HG02943 (cell line): ENCODE results near the gene PRR33.
A peak's percentile ranks its signal among the peaks of the same experiment; 100 is the strongest.

Experiments used
- ATAC-seq: cut with Tn5 transposase; IDR thresholded peaks from one replicate; pipeline ENCODE4 v1.9.1; 2021; ENCODE audit warnings: mild to moderate bottlenecking, low read depth, moderate library complexity; ENCODE audit not compliant: unreplicated experiment

The PRR33 gene

DNA sequence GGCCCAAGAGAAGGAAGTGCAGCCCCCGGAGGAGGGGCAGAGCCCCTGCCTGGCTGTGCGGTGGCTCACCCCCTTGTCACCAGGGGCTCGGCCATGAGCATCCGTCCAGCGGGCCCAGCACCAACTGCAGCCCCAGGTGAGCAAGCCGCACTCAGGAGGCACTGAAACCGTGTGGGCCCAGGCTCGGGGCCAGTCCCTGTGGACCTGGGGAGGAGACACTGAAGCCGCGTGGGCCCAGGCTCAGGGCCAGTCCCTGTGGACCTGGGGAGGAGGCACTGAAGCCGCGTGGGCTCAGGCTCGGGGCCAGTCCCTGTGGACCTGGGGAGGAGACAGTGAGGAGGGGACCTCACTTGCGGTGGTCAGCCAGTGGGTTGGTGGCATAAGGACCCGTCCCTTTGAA is 24.9 kb downstream of the PRR33 start:
- no peak for ATAC-seq

DNA sequence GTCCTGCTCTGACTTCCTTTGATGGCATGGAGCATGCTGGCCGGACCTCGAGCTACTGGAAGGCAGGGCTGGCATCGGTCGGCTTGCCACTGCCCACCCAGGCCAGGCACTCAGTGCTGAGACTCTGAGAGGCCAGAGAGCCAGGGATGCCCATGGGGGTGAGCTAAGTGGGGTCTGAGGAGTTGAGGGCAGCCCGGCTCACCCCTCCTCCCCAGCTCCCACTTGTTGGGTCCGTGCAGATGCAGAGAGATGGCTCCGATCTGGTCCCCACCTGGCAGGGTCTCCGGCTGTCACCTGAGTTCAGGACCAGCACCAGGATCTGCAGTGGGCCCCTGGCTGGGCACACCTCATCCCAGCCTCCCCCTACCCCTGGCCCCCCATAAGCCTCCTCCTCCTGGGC is 25.5 kb downstream of the PRR33 start:
- no peak for ATAC-seq

- ATAC-seq: no peak
Measured at GRCh38 chr11:1864831-1865665, 26.6 kb downstream of the PRR33 start.

DNA sequence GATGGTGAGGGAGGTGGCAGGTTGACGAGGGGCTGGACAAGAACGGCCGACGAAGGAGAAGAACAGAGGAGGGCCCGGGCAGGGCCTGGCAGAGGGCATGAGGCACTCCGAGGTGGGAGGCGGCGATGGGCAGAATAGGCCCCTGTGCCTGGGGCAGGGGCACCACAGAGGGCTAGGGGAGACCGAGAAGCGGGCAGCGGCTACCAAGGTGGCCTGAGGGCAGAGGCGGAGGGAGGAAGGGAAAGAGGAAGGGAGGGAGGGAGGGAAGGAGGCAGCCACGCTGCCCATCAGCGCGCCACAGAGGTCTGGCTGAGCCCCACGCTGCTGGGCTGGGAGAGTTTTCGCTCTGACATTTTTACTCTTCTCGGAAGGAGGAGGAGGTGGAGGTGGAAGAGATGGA is 27.5 kb downstream of the PRR33 start:
- ATAC-seq: no peak

- no peak for ATAC-seq
Measured at GRCh38 chr11:1863352-1864216, 28.1 kb downstream of the PRR33 start.

DNA sequence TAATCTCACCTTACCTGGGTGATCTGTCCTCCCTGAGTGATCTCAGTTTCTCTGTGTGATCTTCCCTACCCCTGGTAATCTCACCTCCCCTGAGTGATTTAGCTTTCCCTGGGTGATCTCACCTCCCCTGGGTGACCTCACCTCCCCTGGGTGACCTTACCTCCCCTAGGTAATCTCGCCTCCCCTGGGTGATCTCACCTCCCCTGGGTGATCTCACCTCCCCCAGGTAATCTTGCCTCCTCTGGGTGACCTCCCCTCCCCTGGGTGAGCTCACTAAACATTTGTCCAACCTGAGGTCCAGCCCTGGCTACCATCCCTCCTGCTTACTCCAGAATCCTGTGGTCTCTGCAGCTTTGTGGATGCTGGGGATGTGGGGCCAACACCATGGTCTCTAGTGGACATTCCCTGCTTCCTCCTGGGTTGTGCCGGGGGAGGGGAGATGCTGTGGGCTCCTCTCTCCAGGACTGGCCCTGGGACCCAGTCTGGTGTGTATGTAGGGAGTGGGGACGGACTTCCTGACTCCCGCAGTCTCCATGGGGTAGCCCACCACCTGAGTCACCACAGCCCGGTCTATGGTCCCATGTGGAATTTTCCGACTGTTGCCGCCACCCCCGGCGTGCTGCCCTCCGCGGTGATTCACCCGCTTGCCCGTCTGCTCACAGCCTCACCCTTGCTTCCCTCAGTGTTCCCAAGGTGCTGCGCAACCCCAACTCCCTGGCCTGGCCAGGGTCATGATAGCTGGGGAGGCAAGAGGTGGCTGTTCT is 28.9 kb downstream of the PRR33 start:
- ATAC-seq: no peak

GRCh38 chr11:1861435-1862411 is 30.0 kb downstream of the PRR33 start:
- ATAC-seq: no peak

DNA sequence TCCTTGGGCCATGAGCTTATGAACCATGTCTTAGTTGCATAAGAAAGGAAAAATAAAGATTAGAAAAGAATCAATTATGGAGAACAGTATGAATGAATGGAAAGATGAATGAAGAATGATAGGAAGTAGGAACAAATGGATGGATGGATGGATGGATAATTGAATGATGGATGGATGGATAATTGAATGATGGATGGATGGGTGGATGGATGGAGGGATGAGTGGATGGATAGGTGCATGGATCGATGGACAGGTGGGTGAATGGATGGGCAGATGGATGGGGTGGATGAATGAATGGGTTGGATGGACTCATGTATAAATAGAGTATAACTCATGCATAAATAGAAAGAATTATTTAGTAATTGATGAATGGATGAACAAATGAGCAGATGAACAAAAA is 31.6 kb downstream of the PRR33 start:
- no peak for ATAC-seq

- no peak for ATAC-seq
Measured at GRCh38 chr11:1859004-1859403, 32.7 kb downstream of the PRR33 start.

- ATAC-seq: no peak
Measured at GRCh38 chr11:1858576-1858975, 33.1 kb downstream of the PRR33 start.

DNA sequence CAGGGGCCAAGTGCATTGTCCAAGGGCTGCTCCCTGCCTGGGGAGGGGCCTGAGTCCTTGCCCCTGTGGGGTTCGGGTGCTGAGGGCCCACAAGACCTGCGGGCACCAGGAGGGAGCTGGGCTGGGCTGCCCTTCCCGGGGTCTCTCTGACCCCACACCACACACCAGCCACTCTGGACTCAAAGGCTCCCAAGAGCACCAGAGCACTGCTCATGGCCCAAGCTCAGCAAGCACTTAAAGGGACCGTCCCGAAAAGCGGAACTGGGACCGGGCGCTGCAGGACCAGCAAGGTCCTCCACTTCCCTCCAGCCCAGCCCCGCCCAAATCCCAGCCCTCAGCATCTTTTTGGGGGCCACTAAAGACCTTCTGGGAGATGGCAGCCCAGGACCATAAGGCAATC is 33.5 kb downstream of the PRR33 start:
- ATAC-seq: no peak

- ATAC-seq: no peak
Measured at GRCh38 chr11:1857064-1857463, 34.6 kb downstream of the PRR33 start.

DNA sequence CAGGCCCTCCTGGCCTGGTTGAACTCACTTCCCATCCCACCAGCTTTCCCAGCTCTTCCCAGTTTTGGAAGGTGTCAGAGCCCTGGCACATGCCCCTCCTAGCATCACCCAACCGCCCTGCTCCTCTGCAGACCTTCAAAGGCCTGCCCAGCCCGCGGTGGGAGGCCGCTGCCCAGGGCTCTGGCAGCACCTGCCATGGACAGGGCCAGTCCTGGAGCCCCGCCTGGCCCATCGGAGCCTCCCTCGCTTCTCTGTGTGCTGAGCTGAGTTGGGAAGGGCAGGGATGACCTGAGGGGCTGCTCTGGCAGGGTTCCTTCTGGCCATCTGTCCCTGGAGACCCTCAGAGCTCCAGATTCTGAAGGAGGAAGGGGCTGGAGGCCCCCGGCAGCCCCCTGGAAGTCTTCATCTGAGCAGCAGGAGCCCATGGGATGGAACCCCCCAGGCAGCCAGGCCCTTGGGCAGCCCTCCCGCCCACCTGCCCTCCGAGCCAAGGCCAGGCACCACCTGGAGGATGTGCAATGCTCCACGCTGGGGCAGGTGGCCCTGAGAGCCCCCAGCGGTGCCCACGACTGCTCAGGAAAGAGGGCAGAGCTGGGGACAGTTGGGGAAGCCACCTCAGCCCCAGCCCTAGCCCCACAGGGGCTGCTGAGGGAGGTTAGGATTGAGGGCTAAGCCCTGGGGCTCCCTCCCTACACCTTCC is 35.2 kb downstream of the PRR33 start:
- no peak for ATAC-seq

- no peak for ATAC-seq
Measured at GRCh38 chr11:1855886-1856265, 35.8 kb downstream of the PRR33 start.

- peak; percentile 25 for ATAC-seq
Measured at GRCh38 chr11:1854949-1855885, 36.5 kb downstream of the PRR33 start.

- ATAC-seq: peak; percentile 25
Measured at GRCh38 chr11:1854132-1854948, 37.4 kb downstream of the PRR33 start.

DNA sequence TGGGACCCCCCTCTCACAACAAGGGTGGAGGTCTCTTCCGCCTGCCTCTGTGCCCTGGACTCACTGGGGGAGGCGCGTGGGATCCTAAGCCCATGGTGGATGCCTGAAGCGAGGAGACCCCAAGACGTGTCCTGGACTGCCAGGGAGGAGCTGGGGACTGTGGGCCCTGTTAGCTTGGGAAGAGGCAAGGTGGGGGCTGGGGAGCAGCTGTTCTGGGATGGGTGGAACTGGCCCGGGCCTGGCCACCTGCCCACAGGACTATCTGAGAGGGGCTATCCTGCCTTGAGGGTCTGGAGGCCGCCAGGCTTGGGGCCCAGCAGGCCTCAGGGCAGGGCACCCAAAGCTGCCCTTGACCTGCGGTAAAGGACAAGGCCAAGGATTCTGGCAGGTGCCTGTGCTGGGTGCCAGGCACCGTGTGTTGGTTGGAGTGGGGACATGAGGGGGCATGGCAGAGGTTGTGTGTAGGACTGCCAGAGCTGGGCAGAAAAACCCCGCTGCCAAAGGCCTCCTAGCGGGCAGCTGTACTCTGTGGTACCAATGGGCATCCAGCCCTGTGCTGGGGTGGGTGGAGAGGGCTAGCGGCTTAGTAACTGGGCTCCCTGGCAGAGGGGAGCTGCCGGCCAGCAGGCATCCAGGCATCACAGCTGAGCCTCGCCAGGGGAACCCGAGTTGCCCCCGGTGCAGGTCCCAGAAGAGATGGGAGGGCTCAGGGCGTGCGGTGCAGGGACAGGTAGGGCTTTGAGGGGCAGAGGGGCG is 38.1 kb downstream of the PRR33 start:
- ATAC-seq: no peak
